Bone marrow (tissue), 2 donors: ENCODE measurements around the gene KCNQ1.

Experiments
- DNase-seq, 2 donors: peaks; one replicate each; lab custom pipeline; 2025; lab: John Stamatoyannopoulos, UW

Gene KCNQ1

GRCh38 chr11:2569731-2570210 is 125.0 kb downstream of the KCNQ1 start:
- DNase-seq = no peak

DNA sequence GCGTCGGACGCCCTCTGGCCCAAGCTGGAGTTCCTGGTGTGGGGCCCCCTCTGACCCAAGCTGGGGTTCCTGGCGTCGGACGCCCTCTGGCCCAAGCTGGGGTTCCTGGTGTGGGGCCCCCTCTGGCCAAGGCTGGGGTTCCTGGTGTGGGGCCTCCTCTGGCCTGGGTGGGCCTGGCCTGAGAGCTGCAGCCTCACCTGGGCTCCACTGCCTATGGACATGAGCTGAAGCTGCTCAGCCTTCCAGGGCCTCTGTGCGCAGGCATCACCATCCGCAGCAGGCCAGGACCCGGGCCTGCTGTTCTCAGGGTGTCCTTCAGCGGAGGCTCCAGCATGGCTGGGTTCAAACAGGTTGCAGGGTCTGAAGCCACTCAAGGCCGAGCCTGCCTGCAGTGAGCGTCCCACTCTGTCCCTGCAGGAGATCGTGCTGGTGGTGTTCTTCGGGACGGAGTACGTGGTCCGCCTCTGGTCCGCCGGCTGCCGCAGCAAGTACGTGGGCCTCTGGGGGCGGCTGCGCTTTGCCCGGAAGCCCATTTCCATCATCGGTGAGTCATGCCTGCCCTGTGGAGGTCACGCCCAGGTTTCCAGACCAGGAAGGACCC is 125.5 kb downstream of the KCNQ1 start:
- no peak for DNase-seq

GRCh38 chr11:2570841-2571597 is 126.2 kb downstream of the KCNQ1 start:
- no peak for DNase-seq

GRCh38 chr11:2571598-2572281 is 126.9 kb downstream of the KCNQ1 start:
- DNase-seq = no peak

GRCh38 chr11:2572491-2573239 is 127.9 kb downstream of the KCNQ1 start:
- DNase-seq = no peak

DNA sequence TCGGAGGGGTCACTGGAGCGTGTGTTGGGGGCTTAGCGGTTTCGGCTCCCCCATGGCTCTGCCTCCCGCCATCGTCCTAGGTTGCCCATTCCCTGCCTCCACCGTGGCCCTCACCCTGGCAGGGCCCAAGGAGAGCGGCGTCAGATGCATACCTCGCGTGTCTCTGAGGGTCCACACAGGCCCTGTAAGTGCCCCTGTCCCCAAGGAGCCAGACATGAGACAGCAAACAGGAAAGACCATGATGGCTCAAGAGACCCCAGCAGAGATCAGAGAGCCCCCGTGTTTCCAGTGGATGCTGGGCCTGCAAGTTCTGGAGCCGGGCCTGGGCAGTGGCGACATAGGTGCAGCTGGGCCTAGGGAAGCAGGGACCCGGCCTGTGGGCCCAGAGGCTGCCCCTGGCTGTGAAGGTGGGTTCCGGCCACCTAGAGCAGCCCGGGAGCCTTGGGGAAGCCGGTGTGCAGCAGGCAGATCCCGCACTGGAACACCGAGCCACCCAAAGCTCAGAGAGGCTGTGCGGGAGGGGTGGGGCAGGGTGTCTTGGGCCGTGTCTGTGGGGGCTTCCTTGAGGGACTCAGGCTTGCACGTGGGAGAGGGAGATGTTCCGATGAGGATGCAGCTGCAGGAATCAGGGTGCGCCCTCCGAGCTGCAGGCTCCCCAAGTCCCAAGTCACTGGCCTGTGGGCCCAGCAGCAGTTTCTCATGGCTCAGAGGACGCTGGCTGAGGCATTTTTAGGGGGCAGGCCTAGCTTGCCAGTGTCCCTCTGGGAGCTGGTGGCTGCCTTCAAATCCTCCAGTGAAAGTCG is 128.6 kb downstream of the KCNQ1 start:
- DNase-seq = no peak

DNA sequence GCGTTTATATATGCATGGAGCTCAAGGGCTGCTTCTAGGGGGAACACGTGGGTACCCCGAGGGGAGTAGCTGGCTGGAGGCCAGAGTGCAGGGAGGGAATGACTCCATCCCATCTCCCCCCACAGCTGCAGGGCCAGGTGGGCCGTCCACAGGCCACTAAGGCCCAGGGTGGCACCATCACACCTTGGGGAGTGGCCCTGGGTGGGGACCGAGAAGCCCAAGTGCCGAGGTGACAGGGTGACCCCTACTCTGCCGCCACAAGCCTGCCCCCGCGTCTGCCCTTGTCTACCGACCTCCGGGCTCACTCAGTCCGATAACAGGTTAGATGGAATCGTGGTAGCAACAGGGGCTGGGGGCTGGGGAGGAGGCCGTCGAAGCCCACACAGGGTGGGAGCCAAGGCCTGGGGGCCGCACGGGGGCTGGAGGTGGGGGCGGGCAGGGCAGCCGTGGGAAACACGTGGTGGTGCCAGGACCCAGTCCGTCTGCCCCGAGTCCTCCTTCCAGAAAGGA is 129.3 kb downstream of the KCNQ1 start:
- DNase-seq = no peak

DNA sequence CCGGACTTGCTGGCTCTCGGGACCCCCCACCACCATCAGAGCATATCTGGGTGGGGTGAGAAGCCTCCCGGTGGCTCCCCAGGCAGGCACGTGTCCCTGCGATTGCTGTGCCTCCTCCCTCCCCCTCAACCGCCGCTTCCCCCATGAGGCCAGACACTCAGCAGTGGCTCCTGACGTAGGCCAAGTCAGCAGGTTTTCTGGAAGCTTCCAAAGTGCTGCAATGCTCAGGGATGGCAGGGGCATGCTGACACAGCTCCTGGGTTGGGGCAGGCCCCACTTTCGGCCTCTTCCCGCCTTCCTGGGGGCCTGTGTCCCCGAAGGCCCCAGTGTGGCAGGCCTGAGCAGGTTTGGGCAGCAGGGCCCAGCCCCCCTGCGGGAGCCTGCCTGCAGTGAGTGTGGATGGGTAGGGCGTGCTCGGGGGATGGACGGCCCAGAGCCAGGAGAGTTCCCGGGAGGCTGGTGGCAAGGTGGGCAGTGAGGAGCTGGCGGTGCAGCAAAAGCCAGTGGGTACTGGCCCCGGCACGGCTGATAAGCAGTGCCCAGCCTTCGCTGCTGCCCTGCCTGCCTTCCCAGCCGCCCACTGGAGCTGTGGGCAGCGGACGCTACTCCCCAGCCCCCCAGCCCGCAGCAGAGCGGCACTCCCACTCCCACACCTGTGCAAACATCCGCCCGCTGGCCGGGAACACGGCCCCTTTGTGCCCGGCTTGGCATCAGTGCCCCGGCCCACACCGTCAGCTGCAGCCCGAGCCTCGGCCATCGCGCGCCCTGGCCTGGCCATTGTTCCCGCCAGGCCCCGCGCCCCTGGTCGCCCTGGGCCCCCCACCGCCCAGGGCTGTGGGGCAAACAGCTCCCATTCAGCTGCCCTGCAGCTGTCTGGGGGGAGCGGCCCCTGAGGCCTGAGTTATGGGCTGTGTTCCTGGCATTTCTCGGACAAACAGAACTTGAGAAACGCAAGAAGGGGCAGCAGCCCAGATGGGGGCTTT is 130.0 kb downstream of the KCNQ1 start:
- DNase-seq = no peak

DNA sequence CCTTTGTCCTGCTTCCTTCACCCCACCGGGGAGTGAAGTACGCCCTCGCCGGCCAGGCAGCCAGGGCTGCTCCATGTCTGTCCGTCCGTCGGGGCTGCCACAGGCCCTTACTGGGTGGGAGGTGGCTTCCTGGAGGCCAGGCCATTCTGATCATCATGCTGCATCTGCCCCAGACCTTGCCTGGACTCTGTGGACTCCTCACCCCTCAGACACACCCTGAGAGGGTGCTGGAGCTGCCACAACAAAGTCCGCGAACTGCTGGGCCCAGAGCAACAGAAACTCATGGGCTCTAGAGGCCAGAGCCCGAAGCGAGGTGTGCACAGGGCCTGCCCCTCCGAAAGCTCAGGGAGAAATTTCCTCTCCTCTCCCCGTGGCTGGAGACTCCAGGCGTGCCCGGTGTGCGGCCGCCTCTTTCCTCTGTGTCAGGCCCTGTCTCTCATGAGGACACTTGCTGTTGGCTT is 130.8 kb downstream of the KCNQ1 start:
- DNase-seq = no peak

GRCh38 chr11:2576111-2576510 is 131.3 kb downstream of the KCNQ1 start:
- DNase-seq = no peak

- no peak for DNase-seq
These were observed 131.7 kb downstream of the KCNQ1 start for GRCh38 chr11:2576549-2576948.

GRCh38 chr11:2577031-2577990 is 132.5 kb downstream of the KCNQ1 start:
- DNase-seq = no peak

DNA sequence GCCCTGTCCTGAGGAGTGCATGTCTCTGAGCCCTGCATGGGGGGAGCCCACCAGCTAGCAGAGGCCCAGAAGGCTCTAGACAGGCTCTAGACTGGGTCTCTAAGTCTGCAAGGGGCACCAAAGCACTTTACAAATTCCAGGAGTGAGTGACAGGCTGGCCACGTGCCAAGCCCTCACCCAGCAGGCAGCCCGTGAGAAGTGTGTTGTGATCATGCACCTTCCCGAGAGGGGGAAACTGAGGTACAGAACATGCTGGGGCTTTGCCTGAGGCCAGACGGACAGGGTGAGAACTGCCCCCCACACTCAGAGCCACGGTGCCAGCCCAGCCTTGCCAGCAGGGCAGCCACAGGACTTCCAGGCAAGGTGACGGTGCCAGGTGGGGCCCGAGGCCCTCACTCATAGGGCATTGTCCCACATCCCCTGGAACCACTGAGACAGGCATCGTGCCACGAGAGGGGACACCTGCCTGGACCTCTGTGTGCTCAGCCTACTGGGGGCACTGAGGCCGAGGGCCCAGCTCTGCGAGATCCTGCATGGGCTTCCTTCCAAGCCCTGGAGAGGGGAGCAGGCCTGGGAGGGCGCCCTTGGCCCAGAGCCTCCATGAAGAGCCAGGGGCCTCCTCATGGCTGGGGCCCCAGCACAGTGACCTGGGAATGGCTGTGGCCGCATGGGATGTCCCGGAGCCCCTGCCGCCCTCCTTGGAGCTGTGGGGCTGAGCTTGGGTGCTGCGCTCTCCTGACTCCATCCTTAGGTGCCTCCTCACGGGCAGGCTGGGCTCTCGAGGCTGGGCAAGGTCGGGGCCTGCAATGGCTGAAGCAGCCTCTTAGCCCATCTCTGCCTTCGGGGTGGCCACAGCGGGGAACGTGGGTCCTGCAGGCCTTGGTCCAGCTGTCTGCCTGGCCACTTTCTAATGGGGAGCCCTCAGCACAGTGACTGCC is 133.5 kb downstream of the KCNQ1 start:
- no peak for DNase-seq

DNA sequence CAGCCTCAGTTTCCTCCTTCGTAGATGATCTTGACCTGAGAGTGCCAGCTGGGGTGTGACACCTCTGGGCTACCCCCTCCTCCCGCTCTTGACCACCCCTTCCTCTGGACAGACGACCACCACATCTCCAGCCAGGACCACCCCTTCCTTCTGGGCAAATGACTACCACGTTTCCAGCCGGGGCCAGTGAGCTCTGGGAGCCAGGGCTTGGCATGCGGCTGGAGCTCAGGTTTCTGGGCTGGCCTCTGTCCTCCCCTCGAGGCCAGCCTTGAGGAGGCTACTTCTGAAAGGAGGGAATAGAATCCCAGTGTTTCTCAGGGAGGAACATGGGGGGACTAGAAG is 134.1 kb downstream of the KCNQ1 start:
- no peak for DNase-seq

- DNase-seq = no peak
These were observed 134.7 kb downstream of the KCNQ1 start for GRCh38 chr11:2579315-2580060.

- DNase-seq = no peak
These were observed 135.2 kb downstream of the KCNQ1 start for GRCh38 chr11:2580061-2580421.

- no peak for DNase-seq
These were observed 135.8 kb downstream of the KCNQ1 start for GRCh38 chr11:2580571-2581001.
